ENCODE results near the gene PAX8.

PAX8 gene

GRCh38 chr2:113182471-113183260 lies 96.1 kb downstream of the PAX8 start:
- no peak for DNase-seq (ENCODE audit: low spot score)

GRCh38 chr2:113181258-113182051 lies 97.3 kb downstream of the PAX8 start:
- no peak for DNase-seq (ENCODE audit: low spot score)

- DNase-seq (ENCODE audit: low spot score), result no peak
These were observed 98.4 kb downstream of the PAX8 start for GRCh38 chr2:113180131-113180946.

- DNase-seq (ENCODE audit: low spot score), result no peak
These were observed 99.2 kb downstream of the PAX8 start for GRCh38 chr2:113179446-113180045.

GRCh38 chr2:113178891-113179290 lies 99.8 kb downstream of the PAX8 start:
- no peak for DNase-seq (ENCODE audit: low spot score)

- no peak for DNase-seq (ENCODE audit: low spot score)
These were observed 100.5 kb downstream of the PAX8 start for GRCh38 chr2:113178069-113178746.

- no peak for DNase-seq (ENCODE audit: low spot score)
These were observed 101.9 kb downstream of the PAX8 start for GRCh38 chr2:113176696-113177355.

GRCh38 chr2:113175736-113176695 lies 102.7 kb downstream of the PAX8 start:
- DNase-seq (ENCODE audit: low spot score), result no peak

- no peak for DNase-seq (ENCODE audit: low spot score)
These were observed 103.6 kb downstream of the PAX8 start for GRCh38 chr2:113175042-113175628.

- DNase-seq (ENCODE audit: low spot score), result no peak
These were observed 104.4 kb downstream of the PAX8 start for GRCh38 chr2:113174376-113174750.

GRCh38 chr2:113173542-113174375 lies 105.0 kb downstream of the PAX8 start, which contains the start of gene PSD4:
PSD4 (plus strand) TSS chr2:113173971; CDS start chr2:113182457, 8,486 bp downstream.
- DNase-seq (ENCODE audit: low spot score), result no peak

GRCh38 chr2:113172721-113173541 lies 105.8 kb downstream of the PAX8 start:
- DNase-seq (ENCODE audit: low spot score), result no peak

- no peak for DNase-seq (ENCODE audit: low spot score)
These were observed 107.2 kb downstream of the PAX8 start for GRCh38 chr2:113171334-113172075.

GRCh38 chr2:113169586-113169985 lies 109.1 kb downstream of the PAX8 start:
- DNase-seq (ENCODE audit: low spot score), result no peak

- no peak for DNase-seq (ENCODE audit: low spot score)
These were observed 109.7 kb downstream of the PAX8 start for GRCh38 chr2:113169002-113169530.

- DNase-seq (ENCODE audit: low spot score), result no peak
These were observed 110.8 kb downstream of the PAX8 start for GRCh38 chr2:113167962-113168340.
